Retina (tissue), 1 donor: ENCODE data around the gene ALPI.
"Not testable (repeated sequence)": the region's sequence is repeated elsewhere in the genome, so short reads cannot be mapped to it uniquely, and the experiment has no call there.

Experiments used
- DNase-seq: peaks from one replicate; pipeline ENCODE4 v3.0.0-alpha.2; 2016

Gene ALPI

DNA sequence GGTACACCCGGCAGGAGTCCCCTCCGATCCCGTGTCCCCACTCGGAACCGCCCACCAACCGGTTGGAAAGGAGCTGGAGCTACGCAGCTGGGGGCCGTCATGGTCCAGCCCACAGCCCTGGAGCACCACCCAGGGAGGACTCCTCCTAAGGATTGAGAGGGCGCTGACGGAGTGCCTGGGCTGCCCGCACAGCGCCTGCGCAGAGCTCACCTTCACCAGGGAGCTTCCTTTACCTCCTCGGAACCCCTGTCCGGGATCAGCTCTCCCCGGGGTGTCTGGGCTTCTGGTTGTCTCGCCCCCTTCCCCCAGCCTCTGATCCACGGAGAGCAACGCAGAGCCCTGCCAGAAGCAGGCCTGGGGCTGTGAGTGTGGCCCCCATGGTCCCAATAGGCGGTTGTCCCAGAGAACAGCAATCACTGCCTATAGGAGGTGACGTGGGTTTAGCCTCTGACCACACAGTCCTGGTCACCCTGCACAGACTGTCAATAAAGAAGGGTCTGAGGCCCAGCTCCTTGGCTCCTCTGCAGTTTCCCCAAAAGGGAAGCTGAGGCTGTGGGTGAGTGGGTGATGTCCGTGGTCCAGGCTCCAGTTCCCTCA, 34.7 kb upstream of the ALPI start:
- DNase-seq, result no peak

DNA sequence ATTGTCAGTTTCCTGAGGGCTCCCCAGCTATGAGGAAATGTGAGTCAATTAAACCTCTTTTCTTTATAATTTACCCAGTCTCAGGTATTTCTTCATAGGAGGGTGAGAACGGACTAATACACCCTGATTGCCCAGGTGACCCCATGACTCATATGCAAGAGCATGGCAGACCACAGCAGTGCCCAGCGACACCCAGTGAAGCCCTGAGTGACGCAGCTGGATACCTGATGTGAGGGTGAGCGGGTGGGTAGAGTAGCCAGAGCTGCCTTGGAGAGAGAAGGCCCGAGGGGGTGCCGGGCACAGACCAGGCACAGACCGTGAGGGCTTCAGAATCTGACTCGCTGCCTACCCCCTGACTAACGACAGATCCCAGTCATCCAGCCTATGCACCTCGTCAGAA, 33.9 kb upstream of the ALPI start:
- no peak for DNase-seq

DNA sequence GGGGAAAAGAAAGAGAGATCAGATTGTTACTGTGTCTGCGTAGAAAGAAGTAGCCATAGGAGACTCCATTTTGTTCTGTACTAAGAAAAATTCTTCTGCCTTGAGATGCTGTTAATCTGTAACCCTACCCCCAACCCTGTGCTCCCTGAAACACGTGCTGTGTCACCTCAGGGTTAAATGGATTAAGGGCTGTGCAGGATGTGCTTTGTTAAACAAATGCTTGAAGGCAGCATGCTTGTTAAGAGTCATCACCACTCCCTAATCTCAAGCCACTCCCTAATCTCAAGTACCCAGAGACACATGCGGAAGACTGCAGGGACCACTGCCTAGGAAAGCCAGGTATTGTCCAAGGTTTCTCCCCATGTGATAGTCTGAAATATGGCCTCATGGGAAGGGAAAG, 33.0 kb upstream of the ALPI start:
- DNase-seq, result not testable (repeated sequence)

DNA sequence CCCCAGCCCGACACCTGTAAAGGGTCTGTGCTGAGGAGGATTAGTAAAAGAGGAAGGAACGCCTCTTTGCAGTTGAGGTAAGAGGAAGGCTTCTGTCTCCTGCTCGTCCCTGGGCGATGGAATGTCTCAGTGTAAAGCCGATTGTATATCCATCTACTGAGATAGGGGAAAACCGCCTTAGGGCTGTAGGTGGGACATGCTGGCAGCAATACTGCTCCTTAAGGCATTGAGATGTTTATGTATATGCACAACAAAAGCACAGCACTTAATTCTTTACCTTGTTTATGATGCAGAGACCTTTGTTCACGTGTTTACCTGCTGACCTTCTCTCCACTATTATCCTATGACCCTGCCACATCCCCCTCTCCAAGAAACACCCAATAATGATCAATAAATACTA, 32.5 kb upstream of the ALPI start:
- DNase-seq, result not testable (repeated sequence)

DNA sequence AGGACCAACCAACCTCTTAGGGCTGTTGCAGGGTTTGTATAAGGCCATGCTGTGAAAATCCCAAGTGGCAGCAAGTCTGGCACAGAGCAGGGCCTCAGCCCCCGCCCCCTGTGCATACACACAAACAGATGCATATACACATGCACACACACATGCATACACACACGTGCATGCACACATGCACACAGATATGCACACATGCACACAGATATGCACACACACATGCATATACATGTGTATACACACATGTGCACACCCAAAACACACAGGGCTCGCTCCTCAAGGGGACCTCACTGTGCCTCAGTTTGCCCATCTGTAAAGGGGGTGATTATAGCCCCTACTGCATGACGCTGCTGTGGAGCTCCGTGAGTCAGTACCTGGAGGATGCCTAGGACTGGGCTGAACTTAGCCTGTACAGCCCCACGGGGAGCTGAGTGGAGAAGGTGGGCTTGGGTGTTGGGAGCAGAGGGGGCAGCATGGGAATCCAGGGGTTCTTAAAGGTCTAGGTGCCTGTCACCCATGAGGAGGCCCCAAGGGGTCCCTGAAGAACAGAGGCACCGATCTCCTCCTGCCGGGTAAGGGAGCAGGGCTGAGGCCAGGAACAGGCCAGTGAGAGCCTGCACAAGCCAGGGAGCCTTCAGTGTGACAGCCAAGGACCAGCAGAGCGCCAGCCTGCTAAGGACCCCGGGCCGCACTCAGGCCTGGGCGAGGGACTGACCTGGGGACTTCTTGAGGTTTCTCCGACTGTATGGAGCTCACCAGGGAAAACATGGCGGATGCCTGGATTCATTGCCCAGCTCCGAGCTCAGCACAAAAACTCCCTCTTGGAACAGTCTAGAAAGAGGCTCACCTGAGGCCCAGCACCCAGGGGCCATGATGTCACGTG, 24.0 kb upstream of the ALPI start:
- no peak for DNase-seq

DNA sequence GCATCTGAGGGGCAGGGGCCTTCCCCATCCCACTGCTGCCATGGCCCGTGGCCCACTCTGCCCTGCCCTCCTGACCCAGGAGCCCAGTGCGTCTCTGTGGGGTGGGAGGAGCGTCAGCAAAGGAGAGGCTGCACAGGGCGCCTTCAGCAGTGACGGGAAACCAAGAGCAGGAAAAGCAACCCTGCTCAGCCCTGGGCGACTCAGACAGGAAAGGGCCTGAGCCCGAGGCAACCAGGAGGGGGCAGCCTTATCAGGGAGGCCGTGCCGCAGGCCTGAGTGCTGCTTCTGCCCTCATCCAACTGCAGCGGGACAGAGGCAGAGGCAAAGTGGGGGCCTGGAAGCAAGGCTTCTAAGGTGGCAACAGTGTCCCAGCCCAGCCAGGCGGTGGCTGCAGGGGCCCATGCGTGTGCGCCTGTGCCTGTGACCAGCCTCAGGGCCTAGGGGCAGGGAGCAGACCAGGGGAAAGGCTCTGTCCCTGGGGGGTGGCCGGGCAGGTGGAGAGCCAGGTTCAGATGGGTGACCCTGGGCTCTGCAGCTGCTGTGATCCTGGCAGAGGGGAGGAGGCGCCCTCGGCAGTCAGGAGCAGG, 23.3 kb upstream of the ALPI start:
- no peak for DNase-seq

DNA sequence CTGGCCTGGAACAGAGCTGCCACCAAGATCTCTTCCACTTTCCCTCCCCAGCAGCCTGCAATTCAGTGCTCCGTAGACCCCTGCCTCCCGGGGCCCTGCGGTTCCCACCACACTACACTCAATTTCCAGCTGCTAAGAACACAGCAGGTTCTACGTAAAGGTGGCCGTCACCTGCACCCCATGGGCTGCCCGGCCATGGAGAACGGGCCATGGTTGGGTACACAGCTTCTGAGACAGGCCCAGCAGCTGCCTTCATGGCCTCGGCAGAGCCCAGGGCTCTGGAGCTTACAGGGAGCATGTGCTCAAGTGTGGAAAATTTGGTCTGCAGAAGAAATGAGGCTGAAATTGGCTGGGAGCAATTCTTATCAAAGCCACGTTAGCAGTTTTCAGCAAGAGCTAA, 22.3 kb upstream of the ALPI start:
- DNase-seq, result peak; percentile 46

DNA sequence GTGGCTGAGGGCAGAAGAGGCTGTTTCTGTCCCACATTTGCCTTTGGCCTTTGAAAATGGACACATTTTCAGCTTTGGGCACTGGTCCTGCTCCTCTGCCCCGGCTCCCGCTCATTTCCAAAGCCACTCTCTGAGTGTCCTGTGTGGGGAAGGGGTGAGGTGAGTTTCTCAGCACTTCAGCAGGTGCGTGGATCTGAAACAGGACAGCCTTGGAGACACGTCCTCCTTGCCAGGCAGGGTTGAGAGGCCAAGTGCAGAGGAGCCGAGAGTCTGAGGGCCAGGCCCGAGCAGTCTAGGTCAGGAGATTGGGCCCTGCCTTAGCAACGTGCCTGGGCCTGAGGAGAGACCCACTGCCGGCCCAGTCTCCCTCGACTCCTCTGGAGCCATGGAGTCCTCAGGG, 21.9 kb upstream of the ALPI start:
- peak; percentile 34 for DNase-seq

DNA sequence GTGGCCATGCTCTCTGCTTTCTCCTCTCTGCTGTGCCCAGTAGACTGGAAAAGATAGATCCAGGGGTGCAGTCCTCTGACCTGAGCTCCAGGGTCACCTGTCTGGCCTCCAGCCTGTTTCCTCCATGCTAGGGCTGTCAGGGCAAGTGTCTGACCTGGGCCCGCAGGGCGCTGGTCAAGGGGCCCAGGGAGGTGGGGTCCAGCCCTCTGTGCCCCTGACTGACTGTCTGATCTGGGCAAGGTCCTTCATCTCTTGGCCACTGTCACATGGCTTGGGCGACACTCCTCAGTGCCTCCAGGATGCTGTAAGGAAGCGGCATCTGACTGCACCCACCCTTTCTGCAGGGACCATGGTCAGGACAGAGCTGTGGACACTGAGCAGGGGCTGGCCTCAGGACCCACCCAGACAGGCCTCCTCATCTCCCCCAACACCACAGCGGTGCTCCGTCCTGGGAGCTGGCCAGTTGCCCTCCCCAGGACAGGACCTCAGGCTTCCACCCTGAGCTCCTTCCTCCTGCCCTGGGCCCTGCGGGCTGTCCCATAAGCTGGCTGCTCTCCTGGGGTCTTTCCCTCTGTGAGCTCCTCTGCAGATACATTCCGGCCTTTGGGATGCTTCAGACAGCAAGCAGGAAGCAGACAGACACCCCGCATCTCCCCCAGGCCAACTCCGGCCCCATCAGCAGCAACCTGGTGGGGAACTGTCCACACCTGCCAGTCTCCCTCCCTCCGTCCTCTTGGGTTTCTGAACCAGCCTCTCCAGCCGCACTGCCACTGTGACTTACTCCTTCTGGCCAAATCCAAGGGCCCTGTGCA, 21.2 kb upstream of the ALPI start:
- no peak for DNase-seq

DNA sequence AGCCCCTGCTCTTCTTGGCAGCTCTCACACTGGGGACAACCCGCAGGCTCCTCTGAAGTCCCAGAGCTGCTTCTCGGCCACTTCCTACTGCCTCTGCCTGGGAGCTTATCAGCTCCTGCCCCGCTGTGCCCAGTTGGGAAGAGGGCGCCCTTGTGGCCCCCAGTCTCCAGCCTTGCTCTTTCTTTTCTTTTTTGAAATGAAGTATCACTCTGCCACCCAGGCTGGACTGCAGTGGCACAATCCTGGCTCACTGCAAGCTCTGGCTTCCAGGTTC, 20.6 kb upstream of the ALPI start:
- DNase-seq, result no peak

DNA sequence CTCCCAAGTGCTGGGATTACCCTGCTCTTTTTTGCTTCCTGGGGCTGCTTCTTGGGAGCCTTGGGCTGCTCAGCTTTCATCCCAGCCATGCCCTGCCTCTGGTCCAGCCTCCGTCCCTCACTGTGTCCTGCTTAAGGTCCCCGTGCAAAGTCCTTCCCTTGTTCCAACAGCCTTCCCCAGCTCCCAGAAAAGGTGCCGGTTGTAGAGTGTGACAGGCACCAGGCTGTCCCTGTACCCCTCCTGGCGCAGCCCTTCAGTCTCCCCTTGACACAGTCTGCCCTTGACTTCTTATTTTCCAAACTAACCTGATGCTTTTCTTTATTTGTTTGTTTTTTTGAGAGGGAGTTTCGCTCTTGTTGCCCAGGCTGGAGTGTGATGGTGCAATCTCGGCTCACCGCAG, 20.1 kb upstream of the ALPI start:
- DNase-seq, result no peak

DNA sequence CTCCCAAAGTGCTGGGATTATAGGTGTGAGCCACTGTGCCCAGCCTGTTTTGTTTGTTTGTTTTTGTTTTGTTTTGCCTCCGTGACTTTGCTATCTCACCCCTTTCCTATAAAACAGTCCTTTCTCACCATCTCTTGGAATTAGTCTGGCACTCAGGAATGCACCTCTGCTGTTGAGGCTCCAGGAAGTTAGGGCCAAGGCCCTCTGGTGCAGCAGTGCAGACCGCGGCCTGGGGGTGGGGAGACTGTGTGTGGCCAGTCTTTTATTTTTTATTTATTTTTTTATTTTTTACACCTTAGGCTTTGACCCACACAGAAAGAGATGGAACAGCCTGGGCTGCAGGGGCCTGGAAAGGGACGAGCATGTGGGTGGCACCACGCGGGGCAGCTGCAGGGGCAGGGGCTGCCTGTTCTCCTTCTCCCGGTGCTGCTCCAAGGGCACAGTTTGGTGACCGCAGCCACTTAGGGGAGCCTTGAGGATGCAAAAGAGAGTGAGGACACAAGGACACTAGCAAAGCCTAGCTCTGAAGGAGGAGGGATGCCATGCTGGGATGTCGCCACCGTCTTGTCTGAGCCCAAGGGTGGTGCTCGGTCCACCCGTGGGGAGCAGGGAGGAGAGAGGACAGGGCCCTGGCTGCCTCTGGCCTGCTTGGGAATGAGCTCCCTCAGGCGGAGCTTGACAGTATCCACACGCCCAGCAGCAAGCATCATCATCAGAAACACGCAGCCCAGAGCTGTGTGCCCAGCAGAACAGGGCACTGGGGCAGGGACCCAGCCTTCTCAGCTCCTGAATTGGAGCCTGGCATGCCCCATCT, 19.4 kb upstream of the ALPI start:
- DNase-seq, result no peak

DNA sequence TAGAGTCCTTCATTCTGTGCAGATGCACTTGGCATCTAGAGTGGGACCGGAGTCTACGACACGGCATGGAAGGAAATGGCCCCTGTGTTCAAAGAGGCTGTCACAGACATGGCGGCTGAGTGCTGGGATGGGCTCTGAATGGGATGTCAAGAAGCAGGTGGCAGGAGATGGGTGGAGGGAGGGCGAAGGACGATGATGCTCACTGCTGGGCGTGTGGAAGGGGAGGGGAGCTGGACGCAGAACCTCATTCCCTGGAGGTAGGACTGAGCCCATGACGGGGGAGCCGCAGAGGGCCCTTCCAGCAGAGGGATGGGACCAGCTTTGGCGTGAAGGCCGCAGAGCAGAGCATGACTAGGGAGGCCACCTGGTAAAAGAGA, 18.8 kb upstream of the ALPI start:
- DNase-seq, result no peak

DNA sequence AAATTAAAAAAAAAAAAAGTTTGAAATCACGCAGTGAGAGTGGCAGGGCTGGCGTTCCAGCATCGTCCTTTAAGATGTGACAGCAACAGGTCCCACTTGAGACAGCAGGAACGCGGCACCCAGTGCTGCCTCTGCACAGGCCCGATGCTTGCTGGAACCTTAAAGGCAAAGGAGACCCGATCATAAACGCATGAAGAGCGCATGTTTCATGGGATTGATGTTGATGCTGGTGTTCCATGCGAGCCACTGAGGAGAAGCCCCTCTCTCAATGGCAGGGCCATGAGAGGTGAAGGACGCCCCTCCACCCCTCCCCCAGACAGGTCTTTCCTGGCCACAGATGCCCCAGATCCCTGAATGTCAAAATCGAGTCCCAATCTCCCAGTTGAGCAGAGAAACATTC, 17.9 kb upstream of the ALPI start:
- no peak for DNase-seq

DNA sequence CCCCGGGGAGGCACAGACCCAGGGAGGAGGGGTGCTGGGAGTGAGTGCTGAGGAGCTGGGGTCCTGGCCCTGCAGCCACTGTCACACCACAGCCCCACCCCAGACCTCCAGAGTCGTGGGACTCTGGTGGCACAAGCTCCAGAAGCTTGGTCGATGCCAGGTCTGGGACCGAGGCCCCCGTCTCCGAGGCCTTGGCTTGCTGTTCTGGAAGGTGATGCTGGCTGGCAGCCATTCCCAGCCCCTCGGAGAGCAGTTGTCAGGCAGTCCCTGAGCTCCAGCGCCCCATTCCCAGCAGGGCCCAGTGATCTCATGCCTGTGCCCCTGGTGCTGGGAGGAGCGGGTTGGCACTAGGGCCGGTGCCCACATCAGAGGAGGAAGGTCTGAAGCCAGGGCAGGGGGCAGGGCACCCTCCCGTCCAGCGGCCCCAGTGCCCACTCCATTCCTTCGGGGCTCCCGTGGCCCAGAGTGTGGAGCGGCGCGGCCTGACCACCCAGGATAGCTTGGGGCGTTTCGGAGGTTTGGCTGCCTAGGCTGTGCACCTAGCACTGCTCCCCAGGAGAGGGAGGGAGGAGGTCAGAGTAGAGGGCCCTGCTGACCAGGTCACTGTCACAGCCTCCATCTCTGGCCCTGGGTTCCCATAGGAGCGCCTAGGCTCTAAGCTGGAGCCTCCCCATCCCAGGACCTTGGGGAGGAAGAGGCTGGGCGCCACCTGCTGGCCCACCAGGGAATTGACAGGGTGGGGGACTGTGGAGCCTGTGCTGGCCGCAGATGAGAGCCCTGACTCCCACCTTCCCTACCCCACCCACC, 16.8 kb upstream of the ALPI start:
- DNase-seq, result peak; percentile 42

DNA sequence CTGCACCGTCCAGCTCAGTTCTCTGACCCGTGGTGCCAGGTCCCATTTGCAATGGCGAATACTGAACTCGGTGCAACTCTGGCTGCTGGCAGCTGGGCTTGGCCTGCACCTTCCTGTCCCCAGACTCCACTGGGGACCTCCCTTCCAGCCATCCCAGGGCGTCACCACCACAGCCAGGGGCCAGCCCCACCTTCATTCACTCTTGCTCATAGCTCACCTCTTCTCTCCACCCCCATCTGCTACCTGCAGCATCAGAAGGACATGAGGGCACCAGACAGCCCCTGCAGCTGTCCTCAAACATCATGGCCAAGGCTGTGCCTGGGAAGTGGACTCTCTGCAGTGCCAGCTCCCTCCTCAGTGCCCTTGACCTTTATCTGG, 16.2 kb upstream of the ALPI start:
- DNase-seq, result no peak

DNA sequence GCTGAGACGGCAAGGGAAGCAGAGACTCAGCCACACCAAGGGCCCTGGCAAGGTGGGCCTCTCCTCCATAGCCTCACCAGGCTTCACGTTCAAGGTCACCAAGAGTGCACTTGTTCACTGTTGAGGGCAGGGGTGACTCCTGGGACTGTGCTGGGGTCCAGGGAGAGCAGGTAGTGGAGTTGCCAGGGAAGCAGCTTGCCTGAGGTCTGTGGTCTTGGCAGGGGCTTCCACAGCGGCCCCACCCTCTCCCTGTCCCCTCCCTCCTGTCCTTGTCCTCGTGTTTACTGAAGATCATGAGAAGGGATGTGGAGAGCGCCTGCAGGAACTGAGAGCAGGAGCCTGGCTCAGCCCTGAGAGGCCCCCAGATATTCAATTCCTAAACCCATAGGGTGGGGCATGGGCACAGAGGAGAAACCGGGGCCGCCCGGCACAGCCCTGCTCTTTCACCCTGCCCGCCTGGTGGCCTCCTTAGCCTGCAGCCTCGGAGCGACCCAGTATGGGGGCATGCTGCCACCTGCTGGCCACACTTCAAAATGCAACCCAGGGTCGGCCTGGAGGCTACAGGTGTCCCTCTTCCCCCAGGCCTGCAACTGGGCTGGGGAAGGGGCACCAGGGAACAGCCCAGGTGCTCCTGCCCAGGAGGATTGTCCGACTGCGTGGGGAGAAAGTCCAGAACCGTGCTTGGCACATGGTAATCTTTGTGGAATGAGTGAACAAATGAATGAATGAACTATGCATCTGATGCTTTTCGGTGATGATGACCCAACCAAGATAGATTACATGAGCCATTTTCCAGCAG, 15.5 kb upstream of the ALPI start:
- peak; percentile 88 for DNase-seq

DNA sequence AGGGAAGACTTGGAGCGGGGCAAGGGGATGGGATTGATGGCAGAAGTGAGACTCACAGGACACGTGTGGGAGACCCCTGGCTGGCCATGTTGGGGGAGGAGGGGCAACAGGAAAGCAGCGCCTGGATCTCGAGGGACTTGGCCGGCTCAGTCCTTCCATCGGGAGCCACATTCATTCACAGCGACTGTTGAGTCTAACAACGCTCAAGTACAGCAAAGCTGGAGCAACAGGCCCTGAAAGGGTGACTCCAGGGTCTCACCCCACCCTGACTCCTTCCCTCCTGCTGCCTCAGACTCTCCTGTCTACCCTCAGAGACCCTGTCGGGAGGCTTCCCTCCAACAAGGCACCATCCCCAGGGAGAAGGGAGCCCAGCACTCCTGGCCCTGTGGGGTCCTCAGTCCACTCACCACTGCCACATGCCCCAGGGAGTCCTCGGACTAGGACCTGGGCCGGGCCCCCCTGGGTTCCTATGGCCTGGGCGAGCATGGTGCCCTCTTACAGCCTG, 14.8 kb upstream of the ALPI start:
- DNase-seq, result no peak

DNA sequence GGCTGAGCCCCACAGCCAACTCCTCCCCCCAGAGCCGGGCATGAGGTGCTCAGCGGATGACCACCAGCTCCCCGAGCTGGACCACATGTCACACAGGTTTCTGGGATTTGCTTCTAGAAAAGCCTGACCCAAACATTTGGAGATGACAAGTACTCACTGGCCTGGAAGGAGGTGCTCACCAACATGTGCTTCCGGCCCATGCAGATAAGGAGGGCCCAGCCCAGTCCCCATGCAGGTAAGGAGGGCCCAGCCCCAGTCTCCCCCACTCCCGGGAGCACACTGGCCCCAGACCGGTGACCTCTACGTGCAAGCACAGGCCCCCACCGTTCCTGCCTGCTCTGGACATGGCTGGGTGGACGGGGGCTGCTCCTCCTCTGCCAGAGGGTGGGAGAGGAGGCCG, 14.0 kb upstream of the ALPI start:
- DNase-seq, result not testable (repeated sequence)

DNA sequence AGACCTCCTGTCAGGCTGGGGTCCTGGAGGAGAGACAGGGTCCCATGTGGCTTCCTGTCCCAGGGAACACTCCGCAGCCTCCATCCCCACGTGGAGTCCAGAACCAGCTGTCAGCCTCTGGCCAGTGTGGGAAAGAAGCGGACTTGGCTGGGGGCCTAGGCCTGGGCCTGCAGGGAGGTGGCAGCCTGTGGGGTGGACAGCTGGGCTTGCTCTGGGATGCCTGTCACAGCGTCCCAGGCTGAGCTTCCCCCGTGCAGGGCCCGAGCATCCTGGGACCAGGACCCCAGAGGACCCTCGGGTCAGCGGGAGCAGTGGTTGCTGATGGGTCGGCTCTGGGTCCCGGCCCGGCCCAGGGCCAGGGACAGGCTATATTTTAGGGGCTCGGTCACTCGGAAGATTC, 13.5 kb upstream of the ALPI start:
- not testable (repeated sequence) for DNase-seq

DNA sequence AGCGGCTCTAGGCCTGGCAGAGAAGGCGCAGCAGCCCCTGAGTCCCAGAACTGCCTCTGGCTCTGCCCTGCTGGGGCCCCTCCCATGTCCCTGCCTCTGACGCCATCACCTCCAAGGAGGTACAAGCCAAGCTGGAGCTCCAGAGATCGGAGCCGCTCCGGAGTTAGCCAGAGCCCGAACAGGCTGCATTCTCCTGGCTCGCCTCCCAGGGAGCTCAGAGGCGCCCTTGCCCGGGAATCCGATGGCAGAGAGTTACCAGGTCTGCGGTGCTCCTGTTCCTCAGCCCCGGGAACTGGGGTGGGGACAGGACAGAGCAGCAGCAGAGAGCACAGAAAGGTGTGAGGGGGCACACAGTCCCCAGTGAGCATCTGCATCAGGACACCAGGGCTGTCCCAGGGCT, 12.9 kb upstream of the ALPI start:
- not testable (repeated sequence) for DNase-seq
